GM19328 (cell line): ENCODE results near the gene THAP12.
"Not testable (repeated sequence)": the region's sequence is repeated elsewhere in the genome, so short reads cannot be mapped to it uniquely, and the experiment has no call there.

Source experiments
- ATAC-seq: cut with Tn5 transposase; IDR thresholded peaks from one replicate; pipeline ENCODE4 v1.9.1; 2021; ENCODE audit warnings: mild to moderate bottlenecking, moderate library complexity; ENCODE audit not compliant: unreplicated experiment

Gene THAP12, protein sequence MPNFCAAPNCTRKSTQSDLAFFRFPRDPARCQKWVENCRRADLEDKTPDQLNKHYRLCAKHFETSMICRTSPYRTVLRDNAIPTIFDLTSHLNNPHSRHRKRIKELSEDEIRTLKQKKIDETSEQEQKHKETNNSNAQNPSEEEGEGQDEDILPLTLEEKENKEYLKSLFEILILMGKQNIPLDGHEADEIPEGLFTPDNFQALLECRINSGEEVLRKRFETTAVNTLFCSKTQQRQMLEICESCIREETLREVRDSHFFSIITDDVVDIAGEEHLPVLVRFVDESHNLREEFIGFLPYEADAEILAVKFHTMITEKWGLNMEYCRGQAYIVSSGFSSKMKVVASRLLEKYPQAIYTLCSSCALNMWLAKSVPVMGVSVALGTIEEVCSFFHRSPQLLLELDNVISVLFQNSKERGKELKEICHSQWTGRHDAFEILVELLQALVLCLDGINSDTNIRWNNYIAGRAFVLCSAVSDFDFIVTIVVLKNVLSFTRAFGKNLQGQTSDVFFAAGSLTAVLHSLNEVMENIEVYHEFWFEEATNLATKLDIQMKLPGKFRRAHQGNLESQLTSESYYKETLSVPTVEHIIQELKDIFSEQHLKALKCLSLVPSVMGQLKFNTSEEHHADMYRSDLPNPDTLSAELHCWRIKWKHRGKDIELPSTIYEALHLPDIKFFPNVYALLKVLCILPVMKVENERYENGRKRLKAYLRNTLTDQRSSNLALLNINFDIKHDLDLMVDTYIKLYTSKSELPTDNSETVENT

GRCh38 chr11:76380977-76381719 lies at the start of gene THAP12, which contains the start of gene GVQW3:
TSS of gene THAP12 (minus strand) at chr11:76381132. CDS start at chr11:76380836, 296 bp downstream.
TSS of gene GVQW3 (plus strand) at chr11:76381323. CDS start at chr11:76381829, 506 bp downstream.
- ATAC-seq, result peak; percentile 80

DNA sequence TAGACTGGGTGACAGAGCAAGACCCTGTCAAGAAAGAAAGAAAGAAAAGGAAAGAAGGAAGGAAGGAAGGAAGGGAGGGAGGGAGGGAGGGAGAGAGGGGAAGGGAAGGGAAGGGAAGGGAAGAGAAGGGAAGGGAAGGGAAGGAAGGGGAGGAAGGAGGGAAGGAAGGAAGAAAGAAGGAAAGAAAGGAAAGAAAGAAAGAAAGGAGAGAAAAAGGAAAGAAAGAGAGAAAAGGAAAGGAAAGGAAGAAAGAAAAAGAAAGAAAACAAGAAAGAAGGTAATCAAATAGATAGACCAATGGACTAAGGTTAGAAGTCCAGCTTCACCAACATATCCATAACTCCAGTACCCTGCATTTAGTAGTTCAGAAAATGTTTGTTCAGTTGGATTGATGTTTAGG lies 45.7 kb upstream of the THAP12 start:
- no peak for ATAC-seq

DNA sequence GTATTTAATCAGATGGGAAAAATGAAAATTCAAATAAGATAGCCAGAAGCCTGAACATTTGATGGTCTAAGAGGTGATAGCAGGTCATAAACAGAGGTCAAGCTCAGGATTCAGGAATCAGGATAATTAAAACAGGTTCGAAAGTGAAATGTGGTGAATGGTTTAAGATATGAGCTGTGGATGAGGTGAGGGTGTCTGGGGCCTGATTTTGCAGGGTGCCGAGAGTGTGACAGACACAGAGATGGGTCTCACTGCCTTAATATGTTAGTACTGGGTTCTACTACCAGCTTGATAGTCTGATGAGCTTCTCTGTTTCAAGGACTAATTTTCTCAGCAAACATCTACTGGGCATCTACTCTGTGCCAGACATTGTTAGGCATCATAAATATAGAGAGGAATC lies 44.0 kb upstream of the THAP12 start:
- ATAC-seq, result no peak

DNA sequence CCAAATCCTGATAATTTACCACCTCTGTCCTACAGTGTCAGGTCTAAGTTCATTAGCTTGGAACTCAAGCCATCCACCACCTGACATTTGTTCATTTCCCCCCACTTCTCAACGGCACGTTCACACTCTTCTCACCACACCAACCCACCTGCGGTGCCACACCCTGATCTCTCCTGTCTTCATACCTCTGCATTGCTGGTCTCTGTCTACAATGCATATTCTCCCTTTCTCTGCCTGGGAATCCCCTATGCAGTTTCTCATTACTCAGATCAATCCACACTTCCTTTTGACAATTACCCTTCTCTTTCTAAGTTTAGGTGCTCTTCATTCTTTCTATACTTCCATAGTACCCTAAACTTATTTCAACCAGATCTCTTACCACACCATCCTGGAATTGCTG lies 43.4 kb upstream of the THAP12 start:
- no peak for ATAC-seq

DNA sequence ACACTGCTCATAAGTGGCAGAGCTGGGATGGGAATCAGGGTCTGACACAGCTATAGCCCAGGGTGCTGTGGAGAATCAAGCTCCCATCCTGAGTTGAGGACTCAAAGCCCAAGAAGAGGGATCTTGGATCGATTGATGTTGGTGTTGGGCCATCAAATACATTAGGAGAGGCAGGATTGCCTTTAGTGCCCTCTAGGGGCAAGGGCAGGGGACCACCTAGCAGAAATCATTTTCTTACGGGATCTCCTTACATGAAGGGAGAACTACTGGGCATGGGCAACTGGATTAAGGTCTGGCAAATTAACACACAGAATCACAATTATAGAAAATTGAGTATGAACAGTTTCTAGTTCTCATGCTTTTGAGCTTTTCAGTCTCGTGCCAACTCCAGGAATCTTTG lies 39.0 kb upstream of the THAP12 start:
- no peak for ATAC-seq

- ATAC-seq, result no peak
Observed at GRCh38 chr11:76415073-76415472, 34.1 kb upstream of the THAP12 start.

DNA sequence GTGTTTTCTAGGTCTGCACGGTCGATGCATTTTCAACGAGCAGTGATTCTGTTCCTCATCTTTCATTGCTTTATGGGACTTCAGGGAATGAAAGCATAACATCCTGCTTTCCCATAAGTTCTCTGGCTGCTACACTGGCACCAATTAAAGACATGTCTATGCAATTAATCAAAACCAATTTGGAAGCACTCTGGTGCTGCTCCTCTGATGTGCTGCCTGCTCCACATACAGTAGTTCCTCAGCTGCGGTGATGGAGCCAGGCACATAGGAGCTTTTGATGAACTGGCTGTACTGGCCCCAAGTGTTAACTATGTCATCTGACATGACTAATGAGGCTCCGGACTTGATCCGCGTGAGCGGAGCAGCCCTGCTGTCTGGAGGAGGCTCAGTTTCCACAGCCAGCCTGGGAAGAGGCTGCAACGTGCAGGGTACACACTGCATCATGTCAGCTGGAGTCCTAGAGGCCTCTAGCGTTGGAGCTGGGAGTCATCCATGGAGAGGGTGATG lies 30.0 kb upstream of the THAP12 start:
- ATAC-seq, result no peak

GRCh38 chr11:76408171-76408965 lies 27.4 kb upstream of the THAP12 start:
- no peak for ATAC-seq

GRCh38 chr11:76406359-76406758 lies 25.4 kb upstream of the THAP12 start:
- ATAC-seq, result no peak

DNA sequence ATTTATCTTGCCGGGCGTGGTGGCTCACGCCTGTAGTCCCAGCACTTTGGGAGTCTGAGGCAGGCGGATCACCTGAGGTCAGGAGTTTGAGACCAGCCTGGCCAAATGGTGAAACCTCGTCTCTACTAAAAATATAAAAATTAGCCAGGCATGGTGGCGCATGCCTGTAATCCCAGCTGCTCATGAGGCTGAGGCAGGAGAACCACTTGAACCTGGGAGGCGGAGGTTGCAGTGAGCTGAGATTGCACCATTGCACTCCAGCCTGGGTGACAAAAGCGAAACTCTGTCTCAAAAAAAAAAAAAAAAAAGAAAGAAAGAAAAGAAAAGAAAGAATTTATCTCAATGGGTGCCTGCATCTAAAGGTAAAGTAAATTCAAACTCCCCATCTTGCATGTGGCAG lies 20.6 kb upstream of the THAP12 start:
- not testable (repeated sequence) for ATAC-seq

GRCh38 chr11:76400967-76401366 lies 20.0 kb upstream of the THAP12 start:
- no peak for ATAC-seq

DNA sequence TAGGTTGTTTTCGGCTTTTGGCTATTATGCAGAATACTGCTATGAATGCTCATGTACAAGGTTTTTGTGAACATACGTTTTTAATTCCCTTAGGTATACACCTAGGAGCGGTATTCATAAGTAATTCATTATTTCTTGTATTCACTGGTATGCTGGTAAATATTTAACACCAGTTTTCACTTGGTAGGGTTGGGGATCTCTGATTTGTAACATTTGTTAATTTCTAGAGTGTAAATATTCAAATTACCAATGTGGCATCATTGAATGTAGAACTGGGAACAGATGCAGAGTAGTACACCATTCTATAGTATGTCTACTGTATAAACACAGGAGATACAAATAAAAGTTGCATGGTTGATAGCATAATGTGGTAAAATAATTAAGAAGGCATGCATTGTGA lies 16.5 kb upstream of the THAP12 start:
- no peak for ATAC-seq

DNA sequence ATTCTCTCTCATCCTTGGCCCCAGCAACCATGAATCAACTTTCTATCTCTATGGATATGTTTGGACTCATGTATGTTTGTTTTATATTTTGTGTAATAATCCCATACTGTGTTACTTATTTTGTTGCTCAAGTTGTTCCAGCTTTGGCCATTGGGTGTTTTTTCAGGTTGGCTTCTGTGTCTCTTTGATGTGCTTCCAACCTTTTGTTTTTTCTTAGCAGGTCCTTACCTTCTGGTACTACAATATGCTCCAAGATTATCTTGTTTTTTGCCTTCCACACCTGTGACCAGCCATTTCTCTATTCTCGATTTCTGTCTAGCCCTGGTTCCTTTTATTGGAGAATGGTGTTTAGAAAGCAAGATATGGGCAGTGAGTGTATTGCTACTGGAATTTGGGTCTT lies 14.4 kb upstream of the THAP12 start:
- ATAC-seq, result no peak

GRCh38 chr11:76394411-76394810 lies 13.5 kb upstream of the THAP12 start:
- ATAC-seq, result no peak

DNA sequence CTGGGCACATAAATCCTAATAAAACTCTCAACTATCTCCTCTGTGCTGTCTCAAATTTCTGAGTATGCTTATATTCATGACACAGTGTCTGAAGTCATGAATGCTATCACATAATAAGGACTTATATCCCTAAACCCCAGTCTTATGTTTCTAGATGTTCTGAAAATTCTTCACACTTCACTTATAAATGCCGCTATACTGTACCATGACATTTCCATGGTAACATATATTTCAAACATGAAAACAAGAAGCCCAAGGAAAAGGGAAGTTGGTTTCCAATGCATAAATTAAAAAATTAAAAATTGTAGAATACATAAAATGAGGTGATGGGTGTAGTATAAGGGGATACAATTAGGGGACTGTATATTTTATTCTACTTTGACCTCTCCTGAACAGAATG lies 11.9 kb upstream of the THAP12 start:
- no peak for ATAC-seq

GRCh38 chr11:76391811-76392475 lies 11.0 kb upstream of the THAP12 start:
- ATAC-seq, result no peak

DNA sequence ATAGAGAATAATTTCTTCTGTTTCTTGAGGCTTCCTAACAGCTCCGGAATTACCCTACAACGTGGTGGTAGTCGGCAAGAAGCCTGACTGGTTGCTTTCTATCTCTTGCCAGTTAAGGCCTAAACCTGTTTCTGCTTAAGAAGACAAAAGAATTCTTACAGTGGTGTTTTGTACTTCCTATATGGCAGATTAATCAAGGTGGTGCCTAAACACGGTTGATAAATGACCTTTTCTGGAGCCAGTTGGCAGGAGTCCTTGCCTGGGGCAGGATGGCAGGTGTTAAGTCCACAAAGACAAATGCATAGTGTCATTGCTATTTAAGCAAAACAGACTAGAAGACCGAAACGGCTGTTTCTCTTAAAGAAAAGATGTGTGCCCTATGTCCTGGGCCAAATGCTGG lies 10.1 kb upstream of the THAP12 start:
- ATAC-seq, result no peak

DNA sequence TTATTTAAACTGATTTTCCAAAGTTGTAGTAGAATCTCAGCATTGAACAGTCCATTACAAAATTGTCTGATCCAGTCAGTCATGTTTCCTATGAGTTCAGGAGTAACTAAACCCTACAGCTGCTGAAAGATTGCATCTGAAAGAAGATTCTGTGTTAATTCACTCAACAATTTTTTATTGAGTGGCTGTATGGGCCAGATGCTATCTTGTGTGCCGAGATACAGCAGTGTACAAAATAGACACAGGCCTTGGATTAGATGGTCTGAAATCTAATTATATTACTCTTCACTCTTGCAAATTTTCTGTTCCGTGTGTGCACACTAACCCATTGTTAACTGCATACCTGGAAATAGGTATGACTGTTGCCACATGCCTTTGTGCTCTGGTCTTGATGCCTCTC lies 7.5 kb upstream of the THAP12 start:
- no peak for ATAC-seq

- ATAC-seq, result no peak
Observed at GRCh38 chr11:76385903-76386302, 5.0 kb upstream of the THAP12 start.

GRCh38 chr11:76382209-76382608 lies 1.3 kb upstream of the THAP12 start:
- no peak for ATAC-seq
